Activated T-cell treated with anti-CD3 and anti-CD28 coated beads for 48 hours (primary cell): ENCODE measurements around the gene WNT3.
A peak's percentile ranks its signal among the peaks of the same experiment; 100 is the strongest.
"Not testable (repeated sequence)": the region's sequence is repeated elsewhere in the genome, so short reads cannot be mapped to it uniquely, and the experiment has no call there.

Source experiments
- DNase-seq: peaks from one replicate; pipeline ENCODE4 v3.0.0-alpha.2; 2020; ENCODE audit warnings: low read depth

Gene WNT3

GRCh38 chr17:46818316-46818928, at the start of gene WNT3:
Gene WNT3 (minus strand): TSS chr17:46818692. CDS start chr17:46818597, 95 bp downstream.
- peak; percentile 45 for DNase-seq

DNA sequence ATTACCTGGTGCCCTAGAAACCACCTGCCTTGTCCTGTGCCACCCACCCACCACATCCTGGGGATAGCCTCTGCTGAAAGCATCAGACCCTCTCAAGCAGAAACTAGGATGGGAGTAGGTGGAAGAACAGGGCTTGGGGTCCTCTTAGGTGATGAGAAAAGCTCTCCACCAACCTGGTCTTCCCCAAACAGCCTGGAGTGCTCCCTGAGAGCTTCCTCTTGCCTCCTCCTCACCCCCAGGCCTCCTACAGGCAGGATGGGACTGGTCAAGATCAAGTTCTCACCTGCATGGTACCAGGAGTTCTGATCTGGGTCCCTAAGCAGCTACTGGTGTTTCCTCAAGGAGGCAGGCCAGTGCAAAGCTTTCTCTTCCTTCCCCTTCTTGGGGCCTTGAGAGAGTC, 48.3 kb upstream of the WNT3 start:
- DNase-seq: no peak

- no peak for DNase-seq
Measured at GRCh38 chr17:46866325-46866724, 47.8 kb upstream of the WNT3 start.

DNA sequence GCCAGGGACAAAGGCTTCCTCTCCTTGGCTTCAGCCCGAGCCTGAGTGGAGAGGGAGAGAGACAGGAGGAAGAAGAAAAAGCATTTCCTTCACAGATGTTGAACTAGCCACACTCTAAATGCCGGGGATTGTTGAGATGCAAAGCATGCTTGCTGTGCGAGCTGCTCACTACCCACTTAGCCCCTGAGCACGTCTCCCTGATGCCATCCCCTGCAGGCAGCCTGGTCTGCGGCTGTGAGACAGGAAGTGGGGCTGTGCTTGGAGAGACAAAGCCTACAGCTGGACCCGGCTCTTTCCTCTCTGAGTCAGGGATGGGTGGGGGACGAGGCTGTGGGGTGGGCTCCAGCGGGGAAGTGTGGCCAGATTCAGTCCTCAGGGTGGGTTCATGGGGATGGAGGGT, 46.6 kb upstream of the WNT3 start:
- no peak for DNase-seq

GRCh38 chr17:46863383-46864121, 45.1 kb upstream of the WNT3 start:
- no peak for DNase-seq

DNA sequence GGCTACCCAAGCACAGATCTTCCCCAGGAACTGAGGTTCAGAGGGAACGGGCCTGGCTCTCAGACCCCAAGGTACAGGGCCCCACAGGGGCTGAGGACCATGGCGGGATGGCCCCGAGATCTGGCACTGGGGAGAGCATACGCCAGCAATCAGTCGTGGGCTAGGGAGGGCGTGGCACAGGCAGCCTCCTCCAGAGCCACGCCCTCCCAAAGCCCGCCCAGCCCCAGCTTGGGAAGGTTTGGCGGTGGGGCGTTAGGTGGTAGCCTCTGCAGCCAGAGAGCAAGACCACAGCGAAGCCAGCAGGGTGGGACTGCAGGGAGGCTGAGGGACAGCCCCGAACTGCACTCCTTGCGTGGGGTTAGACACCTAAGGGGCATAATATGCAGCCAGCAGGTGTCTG, 44.5 kb upstream of the WNT3 start:
- no peak for DNase-seq

DNA sequence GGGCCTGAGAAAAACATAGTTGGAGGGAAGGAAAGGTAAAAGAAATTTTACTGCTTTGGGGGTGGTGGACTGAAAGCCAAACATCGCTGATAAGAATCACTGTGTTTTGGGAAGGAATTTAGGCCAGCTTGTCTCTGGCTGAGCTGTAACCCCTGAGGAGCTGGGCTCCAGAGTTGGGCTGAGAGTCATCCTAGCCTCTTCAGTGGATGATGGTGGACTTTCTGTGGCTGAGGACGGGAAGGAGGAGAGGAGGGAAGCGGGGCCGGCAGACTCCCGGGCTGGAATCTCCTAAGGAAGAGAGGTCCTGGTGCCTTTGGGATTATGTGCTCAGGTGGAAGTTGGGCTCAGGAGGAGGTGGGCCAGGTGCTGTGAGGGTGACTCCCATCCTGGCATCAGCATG, 41.5 kb upstream of the WNT3 start:
- no peak for DNase-seq

- DNase-seq: no peak
Measured at GRCh38 chr17:46857600-46857999, 39.1 kb upstream of the WNT3 start.

DNA sequence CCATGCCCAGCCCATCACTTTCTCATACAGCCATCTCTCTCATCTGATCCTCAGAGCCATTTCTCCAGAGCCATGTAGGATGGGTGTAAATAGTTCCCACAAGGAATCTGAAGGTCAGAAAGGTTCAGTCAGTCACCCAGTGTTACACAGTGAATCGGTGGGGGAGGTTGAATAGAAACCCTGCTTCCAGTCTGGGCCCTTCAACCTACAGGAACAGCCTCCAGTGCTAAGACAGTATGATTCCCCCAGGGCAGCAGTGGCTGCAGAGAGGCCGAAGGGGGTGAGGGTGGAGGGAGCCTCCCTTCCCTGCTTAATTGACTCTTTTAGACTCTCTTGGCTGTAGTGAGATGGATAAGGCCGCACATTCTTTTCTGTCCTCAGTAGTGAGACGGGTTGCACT, 36.5 kb upstream of the WNT3 start:
- no peak for DNase-seq

DNA sequence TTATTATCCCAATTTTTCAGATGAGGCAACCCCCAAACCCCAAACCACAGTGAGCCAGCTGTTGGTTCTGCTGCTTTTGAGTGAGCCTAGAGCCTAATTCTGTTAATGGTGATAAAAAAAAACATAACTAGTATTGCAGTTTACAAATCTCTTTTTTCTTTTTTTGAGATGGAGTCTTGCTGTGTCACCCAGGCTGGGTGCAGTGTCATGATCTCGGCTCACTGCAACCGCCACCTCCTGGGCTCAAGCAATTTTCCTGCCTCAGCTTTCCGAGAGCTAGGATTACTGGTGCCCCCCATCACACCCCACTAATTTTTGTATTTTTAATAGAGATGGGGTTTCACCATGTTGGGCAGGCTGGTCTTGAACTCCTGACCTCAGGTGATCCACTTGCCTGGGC, 36.0 kb upstream of the WNT3 start:
- no peak for DNase-seq

GRCh38 chr17:46853896-46854444, 35.5 kb upstream of the WNT3 start:
- DNase-seq: no peak

- DNase-seq: no peak
Measured at GRCh38 chr17:46851029-46851741, 32.7 kb upstream of the WNT3 start, which contains the start of gene WNT9B. Gene WNT9B (plus strand): TSS chr17:46851583. CDS start chr17:46851639, 56 bp downstream.

- no peak for DNase-seq
Measured at GRCh38 chr17:46850688-46851028, 32.2 kb upstream of the WNT3 start.

GRCh38 chr17:46848534-46848933, 30.0 kb upstream of the WNT3 start:
- DNase-seq: no peak

DNA sequence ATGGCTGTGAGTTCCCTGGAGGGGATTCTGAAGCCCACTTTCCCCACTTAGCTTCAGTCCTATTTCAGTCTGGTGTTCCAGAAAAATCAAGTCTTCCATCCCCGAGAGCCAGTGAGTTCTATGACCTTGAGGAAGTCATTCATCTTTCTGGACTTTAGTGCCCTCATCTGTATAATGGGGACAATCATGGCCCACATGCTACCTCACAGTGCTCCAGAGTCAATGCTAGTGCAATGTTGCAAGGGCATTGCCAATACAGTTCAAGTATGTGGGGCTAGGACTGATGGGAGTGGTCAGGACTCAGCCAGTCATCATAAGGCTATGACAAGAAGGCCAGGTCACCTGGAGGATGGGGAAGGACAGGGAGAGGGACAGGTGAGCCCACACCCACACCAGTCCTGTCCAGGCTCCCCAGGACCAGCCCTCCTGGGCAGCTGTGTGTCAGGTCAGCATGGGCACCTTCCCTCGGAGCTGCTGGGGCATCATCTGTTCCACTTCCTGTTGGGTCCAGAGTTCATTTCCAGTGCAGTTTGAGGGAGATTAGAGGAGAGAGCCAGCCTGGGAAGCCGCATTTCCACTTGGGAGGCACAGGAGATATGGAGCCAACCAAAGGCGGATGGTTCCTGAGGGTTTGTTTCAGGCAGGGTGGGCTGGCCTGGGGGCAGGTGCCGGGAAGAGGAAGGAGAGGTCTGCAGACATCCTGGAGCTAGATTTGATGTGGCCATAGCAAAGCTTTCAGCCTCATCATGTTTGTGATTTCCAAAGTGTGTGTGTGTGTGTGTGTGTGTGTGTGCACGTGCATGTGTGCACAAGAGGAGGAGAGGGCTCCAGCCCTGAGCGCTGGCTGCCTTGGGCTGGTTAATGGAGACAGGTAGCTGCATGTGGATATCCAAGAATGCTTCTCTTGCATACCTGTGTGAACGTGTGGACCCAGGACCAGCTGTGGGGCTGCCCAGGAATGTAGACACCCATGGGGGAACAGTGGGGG, 29.0 kb upstream of the WNT3 start:
- no peak for DNase-seq

GRCh38 chr17:46842835-46843234, 24.3 kb upstream of the WNT3 start:
- DNase-seq: no peak

DNA sequence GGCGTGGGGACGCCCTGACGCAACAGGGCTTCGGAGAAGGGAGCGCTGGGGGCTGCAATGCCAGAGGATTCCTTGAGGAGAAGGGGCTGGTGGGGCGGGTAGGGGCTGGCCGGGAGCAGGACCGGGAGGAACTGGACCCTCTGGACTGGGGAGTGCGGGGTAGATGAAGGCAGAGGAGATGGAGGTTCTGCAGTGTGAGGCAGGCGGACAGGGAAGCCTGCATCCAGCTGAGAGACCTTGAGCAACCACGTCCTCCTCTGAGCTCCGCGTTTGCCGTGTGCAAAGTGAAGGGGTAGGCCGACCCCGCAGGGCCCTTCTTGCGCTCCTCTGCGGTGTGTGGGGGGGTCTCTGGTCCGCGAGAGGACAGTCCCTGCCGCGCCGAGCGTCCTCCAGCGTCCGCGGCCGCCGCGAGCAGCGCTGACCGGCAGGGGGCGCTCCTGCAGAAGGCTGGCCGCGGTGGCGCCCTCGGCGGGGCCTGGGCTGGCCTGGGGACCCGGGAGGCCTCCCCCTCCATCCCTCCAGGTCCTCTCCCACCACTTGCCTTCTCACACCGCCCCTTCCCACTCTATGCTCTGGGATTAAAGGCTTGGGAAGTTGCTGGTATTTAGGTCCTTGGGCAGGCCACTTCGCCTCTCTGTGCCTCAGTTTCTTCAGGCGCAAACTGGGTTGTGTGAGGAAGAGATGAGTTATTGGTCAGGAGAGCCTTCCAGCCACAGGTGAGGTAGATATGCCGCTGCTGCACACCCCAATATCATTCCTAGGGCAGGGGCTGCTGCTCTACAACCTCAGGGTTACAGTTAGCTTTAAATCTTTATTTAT, 23.3 kb upstream of the WNT3 start:
- DNase-seq: no peak

DNA sequence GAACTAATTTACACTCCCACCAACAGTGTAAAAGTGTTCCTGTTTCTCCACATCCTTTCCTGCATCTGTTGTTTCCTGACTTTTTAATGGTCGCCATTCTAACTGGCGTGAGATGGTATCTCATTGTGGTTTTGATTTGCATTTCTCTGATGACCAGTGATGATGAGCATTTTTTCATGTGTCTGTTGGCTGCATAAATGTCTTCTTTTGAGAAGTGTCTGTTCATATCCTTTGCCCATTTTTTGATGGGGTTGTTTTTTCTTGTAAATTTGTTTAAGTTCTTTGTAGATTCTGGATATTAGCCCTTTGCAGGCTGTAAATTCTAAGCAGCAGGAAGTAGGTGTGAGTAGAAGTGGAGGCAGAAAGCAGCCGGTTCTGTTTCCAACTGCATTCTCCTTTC, 22.1 kb upstream of the WNT3 start:
- not testable (repeated sequence) for DNase-seq

DNA sequence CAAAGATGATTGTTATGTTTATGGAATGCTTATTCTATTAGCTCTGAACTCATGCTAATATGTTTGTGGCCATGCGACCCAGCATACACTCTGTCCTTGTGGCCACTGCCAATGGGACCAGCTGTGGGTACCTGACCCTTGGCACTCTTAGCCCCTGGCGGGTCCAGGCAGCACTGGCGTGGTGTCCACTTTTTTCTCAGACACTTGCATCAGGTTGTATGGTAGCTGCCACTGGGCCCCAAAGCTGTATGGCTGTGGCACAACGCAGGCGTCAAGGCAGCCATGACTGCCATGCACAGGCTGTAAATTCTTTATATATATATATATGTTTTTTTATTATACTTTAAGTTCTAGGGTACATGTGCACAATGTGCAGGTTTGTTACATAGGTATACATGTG, 20.7 kb upstream of the WNT3 start:
- no peak for DNase-seq

GRCh38 chr17:46837521-46837920, 19.0 kb upstream of the WNT3 start:
- DNase-seq: no peak

- DNase-seq: no peak
Measured at GRCh38 chr17:46836500-46836899, 18.0 kb upstream of the WNT3 start.
